Frontal cortex (tissue), 4 donors: Measurements from ENCODE around the gene ZDHHC8. TPM values are rescaled to one million over a fixed set of nuclear protein-coding genes. Genes with fewer than 3 reads are reported as not detected.
"Not testable (repeated sequence)": the region's sequence is repeated elsewhere in the genome, so short reads cannot be mapped to it uniquely, and the experiment has no call there.

Experiments used
- DNase-seq, 2 donors: peaks; one replicate each; pipeline ENCODE4 v3.0.0; 2012; ENCODE audit warnings: low spot score in 2 of 2
- FAIRE-seq: peaks from 2 replicates; lab custom pipeline; 2012; peaks lifted over from hg19 to GRCh38; lab: Jason Lieb, UNC
- total RNA-seq: library from RNA; depleted of rRNA; stranded (reverse); fragments of >200 nt; gene quantifications from one replicate; pipeline ENCODE4 v1.2.3, GENCODE V29; 2014
- donor health status: control.
- donor health status: control.
- donor health status: control.

ZDHHC8 gene
- total RNA-seq, 1 donor from 2014 or later: 2.9 TPM

DNA sequence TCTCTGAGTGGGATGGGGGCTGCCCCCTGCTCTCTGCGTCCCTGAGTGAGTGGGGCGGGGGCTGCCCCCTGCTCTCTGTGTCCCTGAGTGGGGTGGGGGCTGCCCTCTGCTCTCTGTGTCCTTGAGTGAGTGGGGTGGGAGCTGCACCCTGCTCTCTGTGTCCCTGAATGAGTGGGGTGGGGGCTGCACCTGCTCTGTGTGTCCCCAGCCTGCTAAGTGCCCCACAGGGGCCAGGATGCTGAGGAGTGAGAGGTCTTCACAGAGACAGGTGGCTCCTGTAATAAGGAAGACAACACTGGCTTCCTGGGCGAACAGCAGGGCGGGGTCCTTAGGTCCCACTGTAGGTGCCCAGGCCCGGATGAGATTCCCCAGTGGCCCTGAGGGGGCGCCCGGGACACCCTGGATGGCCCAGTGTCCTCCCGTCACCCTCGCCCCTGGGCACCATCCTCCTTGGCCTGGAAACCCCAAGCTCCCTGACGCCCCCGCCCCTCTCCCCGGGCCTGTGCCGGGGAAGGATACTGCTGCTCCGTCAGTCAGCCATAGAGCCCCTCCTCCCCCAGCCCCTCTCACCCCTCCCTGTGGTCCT is 23.1 kb downstream of the ZDHHC8 start:
- DNase-seq (no peak), FAIRE-seq (no peak)

DNA sequence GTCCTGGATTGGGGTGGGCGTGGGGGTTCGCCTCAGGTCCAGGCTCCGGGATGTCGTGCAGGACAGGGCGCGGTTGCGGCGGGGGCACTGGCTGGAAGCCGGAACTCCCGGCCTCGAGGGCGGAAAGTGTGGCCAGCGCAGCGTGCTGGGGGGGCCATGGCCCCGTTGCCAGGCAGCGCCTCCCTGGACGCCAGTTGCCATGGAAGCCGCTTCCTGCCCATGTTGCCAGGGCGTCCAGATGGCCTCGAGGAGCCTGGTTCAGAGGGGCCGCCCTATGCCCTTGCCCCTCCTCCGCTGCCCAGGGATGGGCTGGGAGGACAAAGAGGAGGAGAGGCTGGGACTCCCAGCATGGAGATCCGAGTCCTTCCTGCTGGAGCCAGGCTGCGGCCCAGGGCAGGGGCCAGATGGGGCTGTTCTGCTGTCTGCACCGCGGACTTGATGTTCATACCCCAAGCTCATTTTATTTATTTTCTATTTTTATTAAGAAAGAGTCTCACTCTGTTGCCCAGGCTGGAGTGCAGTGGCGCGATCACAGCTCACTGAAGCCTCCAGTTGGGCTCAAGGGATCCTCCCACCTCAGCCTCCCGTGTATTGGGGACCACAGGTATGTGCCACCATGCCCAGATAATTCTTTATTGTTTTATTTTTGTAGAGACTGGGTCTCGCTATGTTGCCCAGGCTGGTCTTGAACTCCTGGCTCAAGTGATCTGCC is 23.9 kb downstream of the ZDHHC8 start:
- FAIRE-seq (no peak), DNase-seq (peak; percentile 81 to 89)

DNA sequence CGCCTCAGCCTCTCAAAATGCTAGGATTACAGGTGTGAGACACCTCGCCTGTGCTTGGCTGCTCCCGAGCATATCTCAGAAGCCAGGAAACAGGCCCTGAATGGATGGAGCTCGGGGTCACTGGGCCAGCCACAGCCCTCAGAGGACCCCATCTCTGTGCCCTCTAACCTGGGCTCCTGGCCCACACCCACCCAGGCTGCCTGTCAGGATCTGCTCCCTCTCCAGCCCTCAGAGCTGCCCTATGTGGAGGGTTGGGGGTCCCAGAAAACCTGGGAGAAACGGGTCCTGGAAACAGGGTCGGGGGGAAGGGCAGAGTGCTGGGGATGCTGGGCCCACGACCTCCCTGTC is 24.4 kb downstream of the ZDHHC8 start:
- FAIRE-seq (no peak), DNase-seq (no peak)

DNA sequence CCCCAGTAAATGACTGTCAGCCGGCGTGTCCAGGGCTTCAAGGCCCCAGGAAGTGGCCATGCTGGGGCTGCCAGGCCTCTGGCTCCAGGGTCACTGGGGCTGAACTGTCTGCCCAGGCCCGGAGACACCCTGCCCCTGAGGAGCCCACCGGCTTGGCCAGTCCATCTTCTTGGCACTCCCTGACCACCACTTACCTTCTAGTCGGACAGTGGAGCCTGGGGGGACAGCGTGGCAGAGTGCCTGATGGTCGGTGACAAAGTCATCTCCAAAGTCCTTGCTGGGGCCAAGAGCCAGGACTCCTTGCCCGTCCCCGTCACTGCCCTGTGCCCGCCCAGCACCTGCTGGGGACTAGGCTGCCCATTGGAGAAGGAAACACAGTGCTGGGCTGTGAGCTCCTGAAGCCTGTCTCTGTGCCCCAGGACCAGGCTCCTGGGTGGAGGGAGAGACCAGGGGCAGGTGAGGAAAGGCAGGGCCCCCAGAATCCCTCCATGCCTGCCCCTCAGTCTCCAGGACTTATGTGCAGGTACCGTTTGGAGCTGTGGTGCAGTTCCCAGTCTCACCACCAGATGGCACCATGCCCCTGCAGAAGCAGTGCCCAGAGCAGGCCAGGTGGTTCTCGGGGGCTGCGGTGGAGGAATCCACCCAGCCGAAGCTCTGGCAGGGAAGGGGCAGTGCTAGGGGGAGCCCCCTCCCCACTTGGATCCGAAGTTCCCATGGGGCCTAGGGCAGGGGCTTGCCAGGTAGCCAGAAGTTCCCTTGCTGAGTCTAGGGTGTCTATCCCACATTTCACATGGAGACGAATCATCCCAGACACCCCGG is 25.2 kb downstream of the ZDHHC8 start:
- peak; percentile 87 to 91 for DNase-seq
- no peak for FAIRE-seq

DNA sequence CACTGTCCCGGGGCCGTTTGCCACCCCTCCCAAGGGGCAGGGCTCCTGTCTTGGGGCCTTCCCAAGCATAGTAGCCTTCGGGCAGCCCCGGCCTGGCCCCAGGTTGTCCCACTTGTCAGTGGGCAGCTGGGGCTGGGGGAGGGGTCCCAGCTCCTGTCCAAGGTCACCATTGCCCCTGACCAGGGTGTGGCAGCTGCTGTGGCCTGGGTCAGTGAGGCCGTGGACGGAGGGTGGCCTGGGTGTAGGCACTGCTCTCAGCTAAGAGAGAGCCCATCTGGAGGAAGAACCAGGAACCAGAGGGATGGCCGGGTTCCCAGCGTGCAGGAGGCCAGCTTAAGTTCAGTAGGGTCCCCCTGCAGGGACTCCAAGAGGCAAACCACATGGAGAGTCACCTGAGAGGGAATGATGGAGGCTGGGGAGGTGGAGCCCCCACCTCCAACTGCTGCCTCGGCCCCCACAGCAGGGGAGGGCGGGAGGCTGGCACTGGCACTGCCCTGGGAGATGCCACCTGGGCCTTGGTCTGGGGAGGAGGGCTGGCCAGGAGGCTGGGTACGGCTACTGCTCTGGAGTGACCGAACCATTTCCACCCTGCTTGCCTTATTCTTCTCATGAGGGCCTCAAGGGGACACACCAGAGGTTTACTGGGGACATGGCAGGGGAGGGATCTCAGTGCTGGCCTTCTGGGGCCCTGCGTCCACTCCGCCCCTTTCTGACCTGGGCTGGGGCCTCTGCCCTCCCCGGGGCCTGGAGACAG is 26.0 kb downstream of the ZDHHC8 start:
- FAIRE-seq: no peak

DNA sequence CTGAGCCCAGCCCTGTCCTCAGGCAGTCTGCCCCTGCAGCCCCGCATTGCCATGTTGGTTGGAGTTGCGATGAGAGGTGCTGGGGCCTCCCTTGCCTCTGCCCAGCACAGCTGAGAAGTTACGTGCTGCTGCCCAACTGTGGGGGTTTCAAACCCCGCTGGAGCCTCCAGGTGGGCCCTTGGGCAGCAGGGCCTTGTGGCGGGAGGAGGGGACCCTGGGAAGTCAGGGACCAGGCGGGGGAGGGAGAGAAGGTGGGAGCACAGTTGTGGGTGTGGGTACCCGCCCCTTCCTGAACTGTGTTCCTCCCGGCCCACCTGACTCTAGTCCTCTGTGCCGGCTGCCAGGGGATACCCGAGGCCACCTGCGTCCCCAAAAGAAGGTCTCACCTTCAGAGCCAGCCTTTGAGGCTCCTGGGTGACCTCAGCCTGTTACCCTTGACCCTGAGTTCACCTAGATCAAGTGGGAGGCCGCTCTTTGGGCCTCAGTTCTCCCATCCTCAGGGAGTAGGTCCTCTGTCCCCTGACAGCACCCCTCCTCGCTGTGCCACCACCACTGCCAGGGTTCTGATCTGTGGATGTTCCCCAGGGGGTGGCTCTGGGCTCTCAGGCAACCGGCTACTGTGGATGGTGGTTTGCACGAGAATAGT is 26.9 kb downstream of the ZDHHC8 start:
- FAIRE-seq: no peak
- no peak for DNase-seq

More for the DNA sequence above, 26.0 kb downstream of the ZDHHC8 start:
- no peak for DNase-seq

DNA sequence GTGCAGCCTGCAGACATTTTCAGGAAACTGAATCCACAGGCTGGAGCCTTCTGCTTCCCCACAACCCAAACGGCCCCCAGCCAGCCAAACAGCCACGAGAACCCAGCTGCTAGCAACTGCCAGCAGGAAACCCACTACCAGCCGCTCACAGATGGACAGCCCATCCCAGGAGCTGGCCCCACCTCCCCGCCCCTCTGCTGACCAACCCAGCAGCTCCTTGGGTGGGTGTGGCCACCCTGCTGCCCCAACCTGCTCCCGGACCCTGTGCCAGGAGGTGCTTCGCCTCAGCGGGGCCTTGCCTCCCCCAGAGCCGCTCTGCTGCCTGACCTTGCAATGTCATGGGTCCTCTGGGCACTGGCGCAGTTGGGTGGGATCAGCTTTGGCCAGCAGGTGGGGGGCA is 27.5 kb downstream of the ZDHHC8 start:
- no peak for DNase-seq
- FAIRE-seq: no peak

DNA sequence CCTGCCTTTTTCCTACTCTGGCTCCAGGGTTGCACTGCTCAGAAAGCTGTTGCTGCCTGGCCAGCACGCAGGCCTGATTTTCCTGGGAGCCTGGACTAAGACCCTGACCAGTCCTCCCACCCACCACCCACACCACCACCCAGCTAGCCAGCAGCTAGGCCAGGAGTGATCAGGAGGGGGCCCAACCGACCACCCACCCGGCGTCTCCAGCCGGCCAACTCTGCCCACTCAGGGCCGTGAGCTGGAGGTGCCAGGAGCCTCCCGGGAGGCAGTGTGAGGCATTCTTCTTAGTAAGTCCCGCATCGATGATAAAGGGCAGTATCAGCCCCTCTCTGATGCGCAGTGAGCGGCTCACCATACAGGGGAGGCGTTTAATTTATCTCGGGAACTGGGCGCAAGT is 27.9 kb downstream of the ZDHHC8 start:
- DNase-seq, FAIRE-seq: not testable (repeated sequence)

DNA sequence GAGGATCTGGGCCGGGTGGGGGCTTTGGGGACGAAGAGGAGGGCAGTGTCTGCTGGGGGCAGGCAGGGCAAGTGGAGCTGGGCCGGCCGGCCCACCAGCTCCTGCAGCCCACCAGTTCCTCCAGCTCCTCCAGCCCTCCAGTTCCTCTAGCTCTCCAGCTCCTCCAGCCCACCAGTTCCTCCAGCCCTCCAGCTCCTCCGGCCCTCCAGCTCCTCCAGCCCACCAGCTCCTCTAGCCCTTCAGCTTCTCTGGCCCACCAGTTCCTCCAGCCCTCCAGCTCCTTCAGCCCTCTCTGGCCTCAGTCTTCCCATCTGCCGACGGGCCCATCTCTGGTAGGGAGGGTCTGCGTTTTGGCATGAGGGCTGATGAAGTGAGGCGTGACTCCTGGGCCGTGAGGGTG is 28.4 kb downstream of the ZDHHC8 start:
- DNase-seq (no peak), FAIRE-seq (no peak)

DNA sequence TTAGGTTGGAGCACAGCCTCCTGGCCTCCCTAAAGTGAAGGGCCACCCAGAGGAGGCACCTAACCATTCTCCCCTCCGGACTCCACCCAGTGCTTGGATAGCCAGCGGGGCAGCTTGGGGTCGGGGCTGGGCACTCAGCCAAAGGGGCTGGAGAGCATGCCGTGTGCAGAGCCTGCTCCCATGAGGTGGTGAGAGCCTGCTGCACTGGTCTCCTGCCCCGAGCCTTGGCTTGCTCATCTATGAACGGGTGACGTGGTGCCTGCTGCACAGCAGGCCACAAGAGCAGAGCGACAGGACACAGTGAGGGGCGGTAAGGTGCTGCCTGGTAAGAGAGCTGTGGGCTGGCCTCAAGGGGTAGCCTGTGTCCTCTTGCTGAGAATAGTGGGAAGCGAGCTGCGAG is 33.3 kb downstream of the ZDHHC8 start:
- no peak for FAIRE-seq

DNA sequence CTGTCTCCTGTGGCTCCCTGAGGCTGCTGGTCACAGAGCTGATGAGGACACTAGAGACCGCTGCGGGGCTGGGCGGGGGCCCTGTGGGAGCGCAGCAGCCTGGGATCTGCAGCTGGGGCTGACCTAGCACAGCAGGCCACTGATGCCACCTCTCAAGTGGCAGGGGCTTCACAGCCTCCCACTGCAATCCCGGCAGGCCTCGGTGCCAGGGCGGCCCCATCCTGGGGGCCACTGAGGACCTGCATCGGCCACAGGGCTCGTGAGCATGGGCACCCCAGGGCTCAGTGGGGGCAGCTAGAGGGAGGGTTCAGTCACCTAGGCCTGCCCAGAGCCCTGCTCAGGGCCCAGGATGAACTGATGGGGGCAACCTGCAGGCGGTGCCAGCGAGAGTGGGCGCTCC is 33.8 kb downstream of the ZDHHC8 start:
- DNase-seq (no peak), FAIRE-seq (no peak)

More for the DNA sequence above, 33.3 kb downstream of the ZDHHC8 start:
- DNase-seq: no peak

DNA sequence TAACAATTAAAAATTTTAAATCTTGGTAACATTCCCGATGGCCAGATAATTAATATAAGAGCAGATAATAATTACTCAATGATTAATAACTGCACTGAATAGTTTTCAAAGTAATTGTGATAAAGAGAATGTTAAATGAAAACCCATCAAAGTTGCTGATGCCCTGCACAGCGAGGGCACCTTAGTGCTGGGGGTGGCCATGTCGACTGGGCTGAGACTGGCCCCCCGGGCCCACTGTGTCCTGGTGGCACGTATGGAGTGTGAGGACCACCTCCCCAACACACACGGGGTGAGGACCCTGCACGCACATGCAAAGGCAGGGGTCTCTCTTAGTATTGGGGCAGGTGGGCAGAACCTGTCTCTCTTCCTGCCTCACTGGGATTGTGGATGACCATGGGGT is 34.3 kb downstream of the ZDHHC8 start:
- no peak for DNase-seq
- FAIRE-seq: no peak

DNA sequence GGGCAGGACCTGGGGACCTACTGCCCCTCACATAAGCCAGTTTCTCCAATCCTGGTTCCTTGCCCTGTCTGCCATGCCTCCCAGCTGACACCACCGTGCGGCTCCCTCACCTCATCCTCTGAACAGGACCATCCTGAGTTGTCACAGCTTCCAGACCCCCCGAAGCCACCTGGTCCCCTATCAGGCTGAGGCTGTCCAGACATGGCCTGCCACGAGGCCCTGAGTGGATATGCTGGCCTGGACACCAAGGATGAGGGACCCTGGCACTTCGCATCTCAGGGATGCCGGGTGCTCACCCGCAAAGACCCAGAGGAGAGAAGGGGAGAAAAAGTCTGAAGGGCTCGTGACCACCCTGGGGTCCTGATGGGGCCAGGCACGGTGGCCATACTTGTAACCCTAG is 35.1 kb downstream of the ZDHHC8 start:
- DNase-seq (no peak), FAIRE-seq (no peak)

DNA sequence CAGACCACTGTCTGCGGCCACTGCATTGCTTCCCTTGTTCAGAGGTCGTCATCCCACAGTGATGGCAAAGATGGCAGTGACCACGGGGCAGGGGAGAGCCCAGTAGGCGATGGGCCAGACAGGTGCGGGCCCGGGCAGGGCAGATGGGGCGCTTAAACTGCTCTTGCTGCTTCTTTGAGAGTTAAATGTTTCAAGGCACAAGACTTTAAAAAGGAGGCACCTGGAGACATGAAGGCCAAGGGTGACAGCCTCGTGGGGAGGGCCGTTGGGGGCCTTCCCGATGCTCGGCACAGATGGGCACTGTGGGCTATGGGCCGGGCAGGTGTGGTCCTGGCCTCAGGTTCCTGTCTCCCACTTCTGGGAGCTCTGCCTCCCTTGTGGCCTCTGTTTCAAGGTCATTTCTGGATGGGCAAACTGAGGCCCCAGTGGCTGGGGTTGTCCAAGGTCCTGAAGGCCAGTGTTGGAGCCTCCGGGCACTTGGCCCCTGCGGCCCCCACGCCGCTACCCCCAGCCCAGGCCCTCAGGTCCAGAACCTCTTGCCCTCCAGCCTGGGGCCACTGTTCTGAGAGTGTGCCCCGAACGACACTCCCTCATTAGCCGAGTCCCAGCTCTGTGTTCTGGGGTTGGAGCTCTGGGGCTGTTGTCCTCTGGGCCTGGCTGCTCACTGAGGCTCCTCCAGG is 36.2 kb downstream of the ZDHHC8 start:
- no peak for DNase-seq
- FAIRE-seq: no peak

DNA sequence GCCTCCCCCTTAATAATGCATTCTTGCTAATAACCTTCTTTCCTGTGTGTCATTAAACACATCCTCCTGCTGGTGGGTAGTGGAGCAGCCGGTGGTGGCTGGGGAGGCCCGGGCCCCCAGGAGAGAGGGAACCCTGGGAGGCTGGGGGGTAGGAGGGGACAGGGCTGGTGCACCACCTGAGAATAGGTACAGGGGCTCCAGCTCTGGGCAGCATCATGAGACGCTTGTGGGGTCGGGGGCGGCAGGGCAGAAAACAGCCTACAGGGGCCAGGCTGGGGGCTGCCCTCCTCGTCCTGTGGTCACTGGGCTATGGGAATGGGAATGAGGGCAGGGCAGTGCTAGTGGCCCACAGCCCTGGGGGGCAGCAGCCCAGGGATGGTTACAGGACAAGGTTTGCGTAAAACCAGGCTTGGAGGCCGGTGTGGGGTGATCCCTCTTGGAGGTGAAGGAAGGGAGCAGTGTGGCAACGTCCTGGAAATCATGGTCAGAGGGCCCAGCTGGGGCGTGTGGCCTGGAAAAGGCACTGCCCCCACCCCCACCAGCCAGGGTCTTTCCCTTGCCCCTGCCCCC is 37.7 kb downstream of the ZDHHC8 start:
- FAIRE-seq: no peak
- no peak for DNase-seq

DNA sequence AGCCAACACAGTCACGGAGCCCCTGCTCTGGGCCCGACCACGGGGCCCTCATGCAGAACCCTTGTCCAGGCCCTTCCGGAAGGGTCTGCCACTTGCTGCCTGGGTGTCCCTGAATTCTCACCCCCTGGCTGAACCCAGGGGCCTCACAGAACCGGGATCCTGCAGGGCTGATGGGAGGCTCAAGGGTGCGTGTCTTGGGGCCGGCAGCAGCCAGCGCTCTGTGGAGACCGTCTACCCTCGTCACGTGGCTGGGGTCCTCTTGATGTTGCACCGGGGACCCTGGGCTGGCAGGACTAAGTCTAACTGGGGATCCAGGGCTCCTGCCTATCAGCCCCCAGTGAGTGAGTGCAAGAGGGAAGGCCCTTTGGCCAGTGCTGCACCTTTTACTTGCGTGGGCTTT is 38.6 kb downstream of the ZDHHC8 start:
- no peak for DNase-seq
- no peak for FAIRE-seq

DNA sequence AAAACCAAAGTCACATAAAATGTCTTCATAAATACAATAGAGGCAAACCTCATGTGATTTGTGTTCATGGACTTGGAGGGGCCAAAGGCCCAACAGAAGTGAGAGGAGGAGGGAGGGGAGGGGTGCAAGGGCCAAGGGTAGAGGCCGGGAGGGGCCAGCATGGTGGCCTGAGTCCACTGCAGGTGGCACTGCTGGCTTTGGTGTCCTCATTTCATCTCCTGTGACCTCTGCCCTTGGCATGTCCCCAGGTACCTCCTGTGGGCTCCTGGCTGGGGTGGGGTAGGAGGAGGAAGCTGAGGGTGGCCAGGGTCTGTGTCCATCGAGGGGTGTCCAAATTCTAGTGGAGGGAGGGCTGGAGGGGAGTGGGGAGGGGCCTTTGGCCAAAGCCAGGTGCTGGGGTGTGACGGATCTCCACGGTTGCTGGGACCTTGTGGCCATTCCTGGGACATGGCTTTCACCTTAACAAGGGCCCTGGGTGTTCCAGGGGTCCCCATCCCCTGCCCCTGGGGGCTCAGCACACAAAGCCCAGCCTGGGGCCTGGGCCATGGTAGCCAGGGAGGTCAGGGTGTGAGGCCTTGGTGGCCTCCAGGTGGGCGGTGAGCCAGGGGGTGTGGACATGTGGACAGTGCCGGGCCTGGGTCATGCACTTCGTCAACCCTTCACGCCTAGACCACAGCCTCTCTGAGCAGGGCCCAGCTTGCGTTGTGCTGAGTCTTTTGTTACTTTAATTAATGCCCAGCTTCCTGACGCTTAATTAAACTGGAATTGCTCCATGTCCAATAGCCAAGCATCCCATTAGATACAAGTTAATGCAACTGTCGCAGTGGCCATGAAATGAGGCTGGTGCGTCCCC is 39.9 kb downstream of the ZDHHC8 start:
- FAIRE-seq: no peak
- DNase-seq: no peak

DNA sequence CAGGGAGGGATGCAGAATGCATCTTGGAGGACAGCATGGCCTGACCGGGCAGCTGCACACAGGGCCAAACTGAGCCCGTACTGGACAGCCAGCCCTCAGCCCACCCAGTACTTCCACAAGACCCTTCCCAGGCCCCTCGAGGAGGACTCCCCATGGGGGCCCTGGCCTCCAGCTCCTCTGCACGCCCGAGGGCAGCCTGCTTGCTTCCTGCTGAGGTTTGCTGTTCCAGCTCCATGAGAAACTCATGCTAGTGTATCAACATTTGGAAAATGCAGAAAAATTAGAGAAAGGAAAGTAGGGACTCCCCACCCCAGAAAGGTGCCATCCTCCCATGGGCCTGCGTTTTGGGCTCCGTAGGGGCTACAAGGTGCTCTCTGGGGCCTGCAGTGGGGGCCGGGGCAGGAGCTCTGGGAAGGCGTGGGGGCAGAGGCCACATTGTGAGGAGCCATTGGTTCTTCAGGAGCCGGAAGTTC is 40.6 kb downstream of the ZDHHC8 start:
- FAIRE-seq: no peak
- DNase-seq: no peak
